Measurements from ENCODE around the gene SLC9A1.

SLC9A1 gene

GRCh38 chr1:27122652-27123051 lies 32.3 kb downstream of the SLC9A1 start:
- Histone ChIP-seq H3K27me3 (ENCODE audit: insufficient read depth, low read depth) (no peaks in the 10 kb centered on the region), H3K36me3 (ENCODE audit: insufficient read depth) (no peaks in the 10 kb centered on the region), H2AFZ (ENCODE audit: low read depth) (no peak overlapping the region), H4K20me1 (ENCODE audit: insufficient read depth) (no peaks in the 10 kb centered on the region), H3K4me3 (IDR thresholded peaks at IDR 0.05; ENCODE audit: insufficient read depth, low read depth, low read length) (no peak overlapping the region), H3K4me2 (no peak overlapping the region), H3K27ac (no peak overlapping the region), H3K79me2 (ENCODE audit: insufficient read depth, low read depth) (no peaks in the 10 kb centered on the region), H3K4me1 (ENCODE audit: low read depth, poor library complexity, severe bottlenecking) (peaks cover 14% of the 10 kb centered on the region), H3K9ac (no peak overlapping the region)
- TF ChIP-seq CTCF (conservative IDR thresholded peaks at IDR 0.05; ENCODE audit: low read depth, low read length) = no peak

- no peaks in the 10 kb centered on the region for H4K20me1 ChIP-seq (ENCODE audit: insufficient read depth)
- H3K9ac ChIP-seq = no peak overlapping the region
- H3K27me3 ChIP-seq (ENCODE audit: insufficient read depth, low read depth) = no peaks in the 10 kb centered on the region
- H3K4me2 ChIP-seq = no peak overlapping the region
- H3K79me2 ChIP-seq (ENCODE audit: insufficient read depth, low read depth) = no peaks in the 10 kb centered on the region
- no peaks in the 10 kb centered on the region for H3K4me1 ChIP-seq (ENCODE audit: low read depth, poor library complexity, severe bottlenecking)
- no peaks in the 10 kb centered on the region for H3K36me3 ChIP-seq (ENCODE audit: insufficient read depth)
- H3K4me3 ChIP-seq (IDR thresholded peaks at IDR 0.05; ENCODE audit: insufficient read depth, low read depth, low read length) = no peak overlapping the region
- no peak for TF ChIP-seq CTCF (conservative IDR thresholded peaks at IDR 0.05; ENCODE audit: low read depth, low read length)
- H2AFZ ChIP-seq (ENCODE audit: low read depth) = no peak overlapping the region
- no peak overlapping the region for H3K27ac ChIP-seq
Measured at GRCh38 chr1:27120854-27121253, 34.1 kb downstream of the SLC9A1 start.

- Histone ChIP-seq H3K27ac (no peak overlapping the region), H3K4me1 (ENCODE audit: low read depth, poor library complexity, severe bottlenecking) (no peaks in the 10 kb centered on the region), H3K4me2 (no peak overlapping the region), H3K36me3 (ENCODE audit: insufficient read depth) (no peaks in the 10 kb centered on the region), H2AFZ (ENCODE audit: low read depth) (no peak overlapping the region), H3K27me3 (ENCODE audit: insufficient read depth, low read depth) (no peaks in the 10 kb centered on the region), H3K9ac (no peak overlapping the region), H3K4me3 (IDR thresholded peaks at IDR 0.05; ENCODE audit: insufficient read depth, low read depth, low read length) (no peak overlapping the region), H3K79me2 (ENCODE audit: insufficient read depth, low read depth) (no peaks in the 10 kb centered on the region), H4K20me1 (ENCODE audit: insufficient read depth) (no peaks in the 10 kb centered on the region)
- no peak for TF ChIP-seq CTCF (conservative IDR thresholded peaks at IDR 0.05; ENCODE audit: low read depth, low read length)
Measured at GRCh38 chr1:27118440-27118689, 36.6 kb downstream of the SLC9A1 start.

- Histone ChIP-seq H3K4me1 (ENCODE audit: low read depth, poor library complexity, severe bottlenecking) (no peaks in the 10 kb centered on the region), H4K20me1 (ENCODE audit: insufficient read depth) (no peaks in the 10 kb centered on the region), H3K79me2 (ENCODE audit: insufficient read depth, low read depth) (no peaks in the 10 kb centered on the region), H3K4me3 (IDR thresholded peaks at IDR 0.05; ENCODE audit: insufficient read depth, low read depth, low read length) (no peak overlapping the region), H3K27me3 (ENCODE audit: insufficient read depth, low read depth) (no peaks in the 10 kb centered on the region), H3K27ac (no peak overlapping the region), H2AFZ (ENCODE audit: low read depth) (no peak overlapping the region), H3K9ac (no peak overlapping the region), H3K4me2 (no peak overlapping the region), H3K36me3 (ENCODE audit: insufficient read depth) (no peaks in the 10 kb centered on the region)
- no peak for TF ChIP-seq CTCF (conservative IDR thresholded peaks at IDR 0.05; ENCODE audit: low read depth, low read length)
Measured at GRCh38 chr1:27117733-27118439, 37.0 kb downstream of the SLC9A1 start.
